ENCODE measurements around the gene SPNS3.

Gene SPNS3

GRCh38 chr17:4535667-4536258 lies 102.0 kb downstream of the SPNS3 start:
- H3K9ac ChIP-seq (ENCODE audit: low read depth in 1 of 2, low read length in 2 of 2): no peak overlapping the region
- no peaks in the 10 kb centered on the region for H3K27me3 ChIP-seq (ENCODE audit: control insufficient read depth in 1 of 2, insufficient read depth in 2 of 2, low read length in 2 of 2)
- H3K4me3 ChIP-seq (ENCODE audit: low read depth in 1 of 2, low read length in 2 of 2): no peak overlapping the region
- no peak overlapping the region for H3K27ac ChIP-seq (ENCODE audit: low read depth, low read length)
- peaks cover 0 to 36% of the 10 kb centered on the region in 2 donors for H3K36me3 ChIP-seq (ENCODE audit: control insufficient read depth in 1 of 2, insufficient read depth in 2 of 2, low read length in 2 of 2)
- H3K9me3 ChIP-seq (ENCODE audit: control insufficient read depth in 1 of 2, low read length in 2 of 2): no peaks in the 10 kb centered on the region
- peaks cover 18 to 34% of the 10 kb centered on the region in 2 donors for H3K4me1 ChIP-seq (ENCODE audit: control insufficient read depth in 1 of 2, insufficient read depth in 2 of 2, low read length in 2 of 2)

DNA sequence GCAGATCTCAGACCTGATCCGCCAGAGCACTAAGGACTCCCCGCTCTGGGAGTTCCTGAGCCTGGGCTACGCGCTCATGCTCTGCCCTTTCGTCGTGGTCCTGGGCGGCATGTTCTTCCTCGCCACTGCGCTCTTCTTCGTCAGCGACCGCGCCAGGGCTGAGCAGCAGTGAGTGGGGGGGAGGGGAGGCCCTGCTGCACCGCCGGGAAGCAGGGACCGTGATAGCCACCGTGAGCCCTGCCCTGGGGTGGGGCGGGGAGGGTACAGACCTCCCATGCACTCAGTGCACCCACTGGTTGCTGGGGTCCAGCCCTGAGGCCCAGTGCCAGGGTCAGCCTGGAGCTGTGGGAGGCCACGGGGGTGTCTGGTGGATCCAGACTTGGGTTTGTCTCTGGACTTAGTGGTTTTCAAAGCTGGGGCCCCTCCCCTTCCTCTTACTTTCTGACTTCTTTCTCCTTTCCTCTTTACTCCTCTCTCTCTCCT lies 102.6 kb downstream of the SPNS3 start:
- peaks cover 3 to 38% of the 10 kb centered on the region in 2 donors for H3K36me3 ChIP-seq (ENCODE audit: control insufficient read depth in 1 of 2, insufficient read depth in 2 of 2, low read length in 2 of 2)
- no peaks in the 10 kb centered on the region for H3K27me3 ChIP-seq (ENCODE audit: control insufficient read depth in 1 of 2, insufficient read depth in 2 of 2, low read length in 2 of 2)
- H3K9me3 ChIP-seq (ENCODE audit: control insufficient read depth in 1 of 2, low read length in 2 of 2): no peaks in the 10 kb centered on the region
- no peak overlapping the region for H3K4me3 ChIP-seq (ENCODE audit: low read depth in 1 of 2, low read length in 2 of 2)
- H3K4me1 ChIP-seq (ENCODE audit: control insufficient read depth in 1 of 2, insufficient read depth in 2 of 2, low read length in 2 of 2): peaks cover 23 to 39% of the 10 kb centered on the region in 2 donors
- H3K9ac ChIP-seq (ENCODE audit: low read depth in 1 of 2, low read length in 2 of 2): no peak overlapping the region
- H3K27ac ChIP-seq (ENCODE audit: low read depth, low read length): no peak overlapping the region

GRCh38 chr17:4536742-4537411 lies 103.1 kb downstream of the SPNS3 start:
- H3K36me3 ChIP-seq (ENCODE audit: control insufficient read depth in 1 of 2, insufficient read depth in 2 of 2, low read length in 2 of 2): peaks cover 7 to 44% of the 10 kb centered on the region in 2 donors
- H3K9me3 ChIP-seq (ENCODE audit: control insufficient read depth in 1 of 2, low read length in 2 of 2): no peaks in the 10 kb centered on the region
- peaks cover 23 to 44% of the 10 kb centered on the region in 2 donors for H3K4me1 ChIP-seq (ENCODE audit: control insufficient read depth in 1 of 2, insufficient read depth in 2 of 2, low read length in 2 of 2)
- no peak overlapping the region for H3K27ac ChIP-seq (ENCODE audit: low read depth, low read length)
- H3K4me3 ChIP-seq (ENCODE audit: low read depth in 1 of 2, low read length in 2 of 2): no peak overlapping the region
- H3K27me3 ChIP-seq (ENCODE audit: control insufficient read depth in 1 of 2, insufficient read depth in 2 of 2, low read length in 2 of 2): no peaks in the 10 kb centered on the region
- peak overlapping the region in 1 of 2 donors; percentile 2 for H3K9ac ChIP-seq (ENCODE audit: low read depth in 1 of 2, low read length in 2 of 2)
